ENCODE measurements around the gene CYP2U1. TPM values are rescaled to one million over a fixed set of nuclear protein-coding genes. Genes with fewer than 3 reads are reported as not detected.
"Not testable (repeated sequence)": the region's sequence is repeated elsewhere in the genome, so short reads cannot be mapped to it uniquely, and the experiment has no call there.

Gene CYP2U1
- total RNA-seq, 1 donor from 2014 or later, result 0.92 TPM

- no peak for ATAC-seq
Observed at GRCh38 chr4:107922486-107923473, 8.6 kb upstream of the CYP2U1 start.

GRCh38 chr4:107925713-107926112 lies 5.6 kb upstream of the CYP2U1 start:
- ATAC-seq, result not testable (repeated sequence)

GRCh38 chr4:107926875-107927274 lies 4.5 kb upstream of the CYP2U1 start:
- not testable (repeated sequence) for ATAC-seq

GRCh38 chr4:107931775-107932321 lies 499 bp downstream of the CYP2U1 start:
- ATAC-seq, result peak; percentile 38

GRCh38 chr4:107935246-107935645 lies 3.9 kb downstream of the CYP2U1 start:
- ATAC-seq, result no peak

GRCh38 chr4:107937040-107937439 lies 5.7 kb downstream of the CYP2U1 start:
- no peak for ATAC-seq

- no peak for ATAC-seq
Observed at GRCh38 chr4:107939307-107939706, 8.0 kb downstream of the CYP2U1 start.

- ATAC-seq, result no peak
Observed at GRCh38 chr4:107945809-107946208, 14.5 kb downstream of the CYP2U1 start.

GRCh38 chr4:107950746-107951540 lies 19.6 kb downstream of the CYP2U1 start:
- ATAC-seq, result no peak

GRCh38 chr4:107951551-107951950 lies 20.2 kb downstream of the CYP2U1 start:
- no peak for ATAC-seq

GRCh38 chr4:107956011-107956410 lies 24.7 kb downstream of the CYP2U1 start:
- ATAC-seq, result no peak

GRCh38 chr4:107966903-107967302 lies 35.6 kb downstream of the CYP2U1 start:
- no peak for ATAC-seq

GRCh38 chr4:107967519-107967918 lies 36.2 kb downstream of the CYP2U1 start:
- ATAC-seq, result not testable (repeated sequence)

GRCh38 chr4:107967921-107968320 lies 36.6 kb downstream of the CYP2U1 start:
- ATAC-seq, result not testable (repeated sequence)

- no peak for ATAC-seq
Observed at GRCh38 chr4:107970063-107970798, 38.9 kb downstream of the CYP2U1 start.

GRCh38 chr4:107972605-107973004 lies 41.3 kb downstream of the CYP2U1 start:
- no peak for ATAC-seq

GRCh38 chr4:107974523-107974922 lies 43.2 kb downstream of the CYP2U1 start:
- no peak for ATAC-seq

GRCh38 chr4:107977482-107977881 lies 46.1 kb downstream of the CYP2U1 start:
- no peak for ATAC-seq

- no peak for ATAC-seq
Observed at GRCh38 chr4:107977966-107978705, 46.8 kb downstream of the CYP2U1 start.

GRCh38 chr4:107978716-107979451 lies 47.5 kb downstream of the CYP2U1 start:
- ATAC-seq, result no peak
